ENCODE data around the gene DCTN5.

DCTN5 gene

GRCh38 chr16:23694644-23695373, 53.5 kb downstream of the DCTN5 start:
- H3K27ac ChIP-seq = no peak overlapping the region
- TF ChIP-seq ZFX (IDR thresholded peaks at IDR 0.05; ENCODE audit: borderline replicate concordance) = no peak
- TF ChIP-seq CTCF (IDR thresholded peaks at IDR 0.05) = no peak

GRCh38 chr16:23695756-23696155, 54.5 kb downstream of the DCTN5 start:
- TF ChIP-seq ZFX (IDR thresholded peaks at IDR 0.05; ENCODE audit: borderline replicate concordance) = no peak
- TF ChIP-seq CTCF (IDR thresholded peaks at IDR 0.05) = no peak
- H3K27ac ChIP-seq = no peak overlapping the region

- H3K27ac ChIP-seq = no peak overlapping the region
- TF ChIP-seq ZFX (IDR thresholded peaks at IDR 0.05; ENCODE audit: borderline replicate concordance) (no peak), CTCF (IDR thresholded peaks at IDR 0.05) (no peak)
Observed at GRCh38 chr16:23699100-23699499, 57.8 kb downstream of the DCTN5 start.

GRCh38 chr16:23700093-23700492, 58.8 kb downstream of the DCTN5 start:
- TF ChIP-seq CTCF (IDR thresholded peaks at IDR 0.05) = no peak
- H3K27ac ChIP-seq = no peak overlapping the region

GRCh38 chr16:23700509-23700908, 59.2 kb downstream of the DCTN5 start:
- TF ChIP-seq ZFX (IDR thresholded peaks at IDR 0.05; ENCODE audit: borderline replicate concordance) = no peak
- no peak for TF ChIP-seq CTCF (IDR thresholded peaks at IDR 0.05)

GRCh38 chr16:23701045-23701444, 59.8 kb downstream of the DCTN5 start:
- TF ChIP-seq CTCF (IDR thresholded peaks at IDR 0.05) (no peak), ZFX (IDR thresholded peaks at IDR 0.05; ENCODE audit: borderline replicate concordance) (no peak)
- H3K27ac ChIP-seq = no peak overlapping the region

More at GRCh38 chr16:23700509-23700908, 59.2 kb downstream of the DCTN5 start:
- no peak overlapping the region for H3K27ac ChIP-seq

- H3K27ac ChIP-seq = no peak overlapping the region
- TF ChIP-seq CTCF (IDR thresholded peaks at IDR 0.05) (no peak), ZFX (IDR thresholded peaks at IDR 0.05; ENCODE audit: borderline replicate concordance) (no peak)
Observed at GRCh38 chr16:23702951-23703350, 61.7 kb downstream of the DCTN5 start.
